GM12875 (cell line): Measurements from ENCODE around the gene CUL3.

Experiments
- H3K4me3 ChIP-seq: one replicate; pipeline ENCODE4 v1.5.1; 2011; ENCODE audit warnings: low read depth, low read length, control low read depth
- TF ChIP-seq, protein P1 (sequence below): IDR thresholded peaks from 2 replicates; pipeline ENCODE4 v1.5.1; 2011; ENCODE audit warnings: low read depth, mild to moderate bottlenecking, control low read depth, inconsistent platforms, low read length, moderate library complexity, borderline replicate concordance; ENCODE audit not compliant: insufficient read depth

CUL3 gene

DNA sequence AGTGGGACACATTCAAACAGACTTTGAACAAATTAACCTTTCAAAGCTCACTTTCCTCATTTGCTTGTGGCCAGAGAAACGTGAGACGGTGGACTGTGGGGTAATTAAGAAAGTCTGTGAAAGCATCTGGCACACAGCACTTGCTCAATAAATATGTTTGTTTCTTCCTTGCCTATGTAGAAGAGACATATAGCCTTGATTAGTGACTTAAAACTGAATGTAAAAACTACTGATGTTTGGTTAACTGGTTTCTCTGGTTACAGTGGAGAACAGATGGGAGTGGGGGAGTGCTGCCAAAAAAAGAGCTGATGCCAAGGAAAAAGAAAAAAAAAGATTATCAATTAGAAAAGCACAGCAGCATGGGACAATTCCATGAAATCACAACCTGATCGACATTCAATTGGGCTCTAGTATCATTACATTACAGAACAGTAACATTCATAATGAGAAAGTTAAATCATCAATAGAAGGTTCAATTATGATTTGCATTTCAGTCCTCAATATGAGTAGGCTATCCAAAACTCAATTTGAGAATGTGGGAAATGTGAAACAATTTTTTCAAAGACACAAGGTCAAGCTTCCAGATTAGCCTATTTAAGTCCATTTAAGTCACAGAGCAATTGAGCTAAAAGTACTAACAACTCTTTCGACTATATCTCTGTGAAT lies 14.7 kb downstream of the CUL3 start:
- H3K4me3 ChIP-seq, result no peak overlapping the region
- TF ChIP-seq, protein P1, sequence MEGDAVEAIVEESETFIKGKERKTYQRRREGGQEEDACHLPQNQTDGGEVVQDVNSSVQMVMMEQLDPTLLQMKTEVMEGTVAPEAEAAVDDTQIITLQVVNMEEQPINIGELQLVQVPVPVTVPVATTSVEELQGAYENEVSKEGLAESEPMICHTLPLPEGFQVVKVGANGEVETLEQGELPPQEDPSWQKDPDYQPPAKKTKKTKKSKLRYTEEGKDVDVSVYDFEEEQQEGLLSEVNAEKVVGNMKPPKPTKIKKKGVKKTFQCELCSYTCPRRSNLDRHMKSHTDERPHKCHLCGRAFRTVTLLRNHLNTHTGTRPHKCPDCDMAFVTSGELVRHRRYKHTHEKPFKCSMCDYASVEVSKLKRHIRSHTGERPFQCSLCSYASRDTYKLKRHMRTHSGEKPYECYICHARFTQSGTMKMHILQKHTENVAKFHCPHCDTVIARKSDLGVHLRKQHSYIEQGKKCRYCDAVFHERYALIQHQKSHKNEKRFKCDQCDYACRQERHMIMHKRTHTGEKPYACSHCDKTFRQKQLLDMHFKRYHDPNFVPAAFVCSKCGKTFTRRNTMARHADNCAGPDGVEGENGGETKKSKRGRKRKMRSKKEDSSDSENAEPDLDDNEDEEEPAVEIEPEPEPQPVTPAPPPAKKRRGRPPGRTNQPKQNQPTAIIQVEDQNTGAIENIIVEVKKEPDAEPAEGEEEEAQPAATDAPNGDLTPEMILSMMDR, result no peak

DNA sequence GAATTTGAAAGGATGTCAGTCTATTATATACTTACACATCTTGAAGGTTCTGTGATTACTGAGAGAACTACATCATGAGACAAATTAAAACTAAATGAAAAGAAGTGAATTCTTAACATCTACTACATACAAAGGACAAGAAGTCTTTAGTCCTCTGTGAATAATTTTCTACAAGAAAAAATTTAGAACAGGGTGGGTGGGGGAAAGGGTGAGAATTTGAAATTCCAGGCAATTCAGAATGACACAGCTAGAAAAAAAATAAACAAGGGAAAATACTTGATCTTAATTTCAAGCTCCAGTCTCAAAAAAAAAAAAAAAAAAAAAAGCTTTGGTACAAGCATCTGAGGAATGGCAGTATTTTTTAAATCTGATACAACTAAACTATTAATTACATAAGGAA lies 15.5 kb downstream of the CUL3 start:
- H3K4me3 ChIP-seq, result no peak overlapping the region
- TF ChIP-seq, protein P1, result no peak

DNA sequence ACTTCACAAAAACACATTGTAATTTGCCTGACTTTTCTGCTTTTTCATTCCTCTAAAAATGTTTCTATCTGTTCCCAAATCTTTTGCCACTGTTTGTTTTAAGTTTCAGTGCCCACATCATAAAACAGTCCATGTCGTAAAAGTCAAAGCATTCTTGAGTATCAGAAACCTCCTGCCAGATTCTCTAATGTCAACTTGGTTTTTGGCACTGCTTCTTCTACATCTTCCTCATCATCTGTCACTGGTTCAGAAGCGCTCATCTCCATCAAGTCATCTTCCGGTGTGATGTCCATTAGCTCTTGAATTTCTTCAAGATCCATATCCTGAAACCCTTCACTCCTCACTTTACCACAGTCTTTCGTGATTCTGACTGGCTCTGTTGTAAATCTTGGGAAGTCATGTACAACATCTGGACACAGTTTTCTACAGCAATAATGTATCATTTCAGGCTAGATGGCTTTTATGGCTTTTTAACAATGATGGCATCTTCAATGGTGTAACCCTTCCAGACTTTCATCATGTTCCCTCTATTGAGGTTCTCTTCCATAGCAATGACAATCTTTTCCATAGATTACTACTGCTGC lies 19.6 kb downstream of the CUL3 start:
- TF ChIP-seq, protein P1, result no peak
- H3K4me3 ChIP-seq, result no peak overlapping the region

DNA sequence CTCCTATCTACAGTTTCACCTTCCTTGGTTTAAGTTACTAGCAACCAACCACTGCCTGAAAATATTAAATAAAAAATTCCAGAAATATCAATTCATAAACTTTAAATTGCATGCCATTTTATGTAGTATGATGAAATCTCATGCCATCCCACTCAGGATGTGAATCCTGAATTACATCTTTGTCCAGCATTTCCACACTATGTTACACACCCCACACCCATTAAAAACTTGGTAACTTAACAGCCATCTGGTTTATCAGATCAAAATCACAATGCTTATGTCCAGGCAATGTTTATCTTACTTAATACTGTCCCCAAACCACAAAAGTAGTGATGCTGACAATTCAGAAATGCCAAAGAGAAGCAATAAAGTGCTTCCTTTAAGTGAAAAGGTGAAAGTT lies 21.6 kb downstream of the CUL3 start:
- TF ChIP-seq, protein P1, result no peak
- no peak overlapping the region for H3K4me3 ChIP-seq

DNA sequence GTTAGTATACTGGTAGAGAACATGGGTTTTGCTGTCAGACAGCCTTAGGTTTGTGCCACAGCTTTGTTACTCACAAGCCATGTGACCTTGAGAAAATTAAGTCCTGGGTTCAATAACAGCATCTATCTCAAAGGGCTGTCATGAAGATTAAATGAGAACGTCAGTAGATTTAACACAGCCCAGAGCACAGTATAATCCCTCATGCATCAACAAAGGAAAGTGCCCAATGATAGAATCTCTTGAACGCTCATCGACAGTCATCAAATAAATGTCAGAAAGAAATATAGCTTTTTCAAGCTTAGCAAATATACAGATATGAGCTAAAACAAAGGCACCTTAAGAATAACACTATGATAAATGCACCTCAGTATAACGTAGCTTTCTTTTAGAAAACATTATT lies 22.3 kb downstream of the CUL3 start:
- H3K4me3 ChIP-seq, result no peak overlapping the region

DNA sequence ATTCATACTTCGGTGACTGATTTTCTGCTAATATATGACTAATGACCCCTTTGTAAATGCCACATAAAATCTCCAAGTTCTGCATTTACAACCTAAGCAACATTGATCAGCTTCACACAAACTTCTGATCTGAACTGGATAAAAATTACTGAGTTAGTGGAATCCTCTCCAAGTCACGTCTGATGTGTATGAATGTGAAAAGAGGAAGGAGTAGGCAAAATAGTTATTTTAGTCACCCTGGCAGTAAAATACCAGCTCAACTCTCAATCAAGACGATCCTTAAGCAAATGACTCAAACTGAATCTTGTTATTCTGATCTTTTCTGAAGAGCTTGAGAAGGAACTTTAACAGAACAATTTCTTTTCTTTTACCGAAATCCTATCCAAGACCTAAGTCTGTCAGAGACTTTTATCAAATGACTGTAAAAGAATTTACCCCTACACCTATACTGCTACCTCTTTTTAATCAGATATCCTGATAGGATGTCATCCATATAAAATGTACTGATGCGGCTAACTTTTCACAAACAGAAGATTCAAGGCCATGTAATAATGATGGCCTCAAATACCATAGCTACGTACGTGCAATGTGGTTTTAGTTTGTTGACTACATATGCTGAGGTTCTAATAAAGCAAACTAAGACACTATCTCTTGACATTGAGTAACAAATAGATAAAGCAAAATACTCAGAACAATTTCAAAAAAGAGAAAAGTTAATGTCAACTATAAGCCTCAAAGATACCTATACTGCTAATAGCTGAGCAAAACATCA lies 23.7 kb downstream of the CUL3 start:
- TF ChIP-seq, protein P1, result no peak
- H3K4me3 ChIP-seq, result no peak overlapping the region

More for the DNA sequence above, 22.3 kb downstream of the CUL3 start:
- TF ChIP-seq, protein P1, result no peak

DNA sequence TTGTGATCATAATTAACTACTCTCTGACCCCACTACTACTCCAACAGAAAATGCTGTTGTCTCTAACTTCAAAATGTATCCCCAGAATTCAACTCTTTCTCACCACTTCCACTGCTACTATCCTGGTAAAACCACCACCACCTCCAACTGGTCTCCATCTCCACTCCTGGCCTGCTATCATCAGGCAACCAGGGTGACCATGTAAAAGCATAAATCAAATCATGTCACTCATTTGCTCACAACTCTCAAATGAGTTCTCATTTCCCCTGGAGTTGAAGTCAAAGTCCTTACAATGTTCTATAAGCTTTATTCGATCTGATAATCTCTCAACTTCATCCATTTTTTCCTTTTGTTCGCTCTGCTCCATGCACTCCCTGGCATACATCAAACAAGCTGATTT lies 24.6 kb downstream of the CUL3 start:
- no peak overlapping the region for H3K4me3 ChIP-seq
- TF ChIP-seq, protein P1, result no peak
